ENCODE data around the gene ZSWIM9.

DNA sequence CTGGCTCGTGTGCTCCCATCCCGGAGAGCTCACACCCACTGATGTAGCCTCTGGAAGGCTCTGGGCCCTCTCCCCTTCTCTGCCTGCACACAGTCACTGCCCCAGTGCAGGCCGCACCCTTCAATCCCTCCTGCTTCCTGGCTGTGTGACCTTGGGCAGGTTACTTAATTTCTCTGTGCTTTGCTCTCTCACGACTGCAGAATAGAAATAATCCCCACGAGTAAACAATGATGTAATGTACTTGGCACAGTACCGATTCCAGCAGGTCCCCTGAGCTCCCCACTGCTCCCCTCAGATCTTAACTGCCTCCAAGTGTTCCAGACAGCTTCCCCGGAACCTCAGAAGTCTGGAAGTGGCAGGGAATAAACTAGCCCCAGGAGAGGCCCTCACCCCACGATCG is 16.5 kb upstream of the ZSWIM9 start:
- TF ChIP-seq, protein P1, sequence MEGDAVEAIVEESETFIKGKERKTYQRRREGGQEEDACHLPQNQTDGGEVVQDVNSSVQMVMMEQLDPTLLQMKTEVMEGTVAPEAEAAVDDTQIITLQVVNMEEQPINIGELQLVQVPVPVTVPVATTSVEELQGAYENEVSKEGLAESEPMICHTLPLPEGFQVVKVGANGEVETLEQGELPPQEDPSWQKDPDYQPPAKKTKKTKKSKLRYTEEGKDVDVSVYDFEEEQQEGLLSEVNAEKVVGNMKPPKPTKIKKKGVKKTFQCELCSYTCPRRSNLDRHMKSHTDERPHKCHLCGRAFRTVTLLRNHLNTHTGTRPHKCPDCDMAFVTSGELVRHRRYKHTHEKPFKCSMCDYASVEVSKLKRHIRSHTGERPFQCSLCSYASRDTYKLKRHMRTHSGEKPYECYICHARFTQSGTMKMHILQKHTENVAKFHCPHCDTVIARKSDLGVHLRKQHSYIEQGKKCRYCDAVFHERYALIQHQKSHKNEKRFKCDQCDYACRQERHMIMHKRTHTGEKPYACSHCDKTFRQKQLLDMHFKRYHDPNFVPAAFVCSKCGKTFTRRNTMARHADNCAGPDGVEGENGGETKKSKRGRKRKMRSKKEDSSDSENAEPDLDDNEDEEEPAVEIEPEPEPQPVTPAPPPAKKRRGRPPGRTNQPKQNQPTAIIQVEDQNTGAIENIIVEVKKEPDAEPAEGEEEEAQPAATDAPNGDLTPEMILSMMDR (IDR thresholded peaks at IDR 0.05), result no peak
- TF ChIP-seq POLR2A (IDR thresholded peaks at IDR 0.05), result no peak
